SHP77 (cell line): Measurements from ENCODE around the gene KLRD1.
"Not testable (repeated sequence)": the region's sequence is repeated elsewhere in the genome, so short reads cannot be mapped to it uniquely, and the experiment has no call there.

Experiments used
- DNase-seq, 2 experiments: peaks; one replicate each; lab custom pipeline; 2025; lab: John Stamatoyannopoulos, UW

The KLRD1 gene

GRCh38 chr12:10338470-10338869 is 30.8 kb downstream of the KLRD1 start:
- not testable (repeated sequence) for DNase-seq

GRCh38 chr12:10339053-10339840 is 31.6 kb downstream of the KLRD1 start:
- DNase-seq = no peak

- not testable (repeated sequence) for DNase-seq
Observed at GRCh38 chr12:10340946-10341345, 33.3 kb downstream of the KLRD1 start.

GRCh38 chr12:10341892-10342509 is 34.3 kb downstream of the KLRD1 start:
- no peak for DNase-seq

- not testable (repeated sequence) for DNase-seq
Observed at GRCh38 chr12:10351457-10351856, 43.8 kb downstream of the KLRD1 start.

- peak in 1 of 2 experiments; percentile 23 for DNase-seq
Observed at GRCh38 chr12:10354071-10354470, 46.4 kb downstream of the KLRD1 start.

GRCh38 chr12:10354502-10354901 is 46.8 kb downstream of the KLRD1 start:
- DNase-seq = peak in 1 of 2 experiments; percentile 33

- peak; percentile 16 to 47 for DNase-seq
Observed at GRCh38 chr12:10358131-10358530, 50.5 kb downstream of the KLRD1 start.

GRCh38 chr12:10358969-10359368 is 51.3 kb downstream of the KLRD1 start:
- no peak for DNase-seq

GRCh38 chr12:10361084-10361483 is 53.4 kb downstream of the KLRD1 start:
- peak; percentile 86 to 87 for DNase-seq

- DNase-seq = no peak
Observed at GRCh38 chr12:10361622-10362021, 54.0 kb downstream of the KLRD1 start.

- DNase-seq = no peak
Observed at GRCh38 chr12:10362325-10362724, 54.7 kb downstream of the KLRD1 start.

- DNase-seq = no peak
Observed at GRCh38 chr12:10362828-10363657, 55.4 kb downstream of the KLRD1 start.

- no peak for DNase-seq
Observed at GRCh38 chr12:10363658-10363913, 55.9 kb downstream of the KLRD1 start.

GRCh38 chr12:10363914-10364814 is 56.5 kb downstream of the KLRD1 start:
- peak in 1 of 2 experiments; percentile 40 for DNase-seq

GRCh38 chr12:10364815-10365622 is 57.3 kb downstream of the KLRD1 start:
- no peak for DNase-seq

GRCh38 chr12:10365696-10366405 is 58.2 kb downstream of the KLRD1 start:
- no peak for DNase-seq

- DNase-seq = no peak
Observed at GRCh38 chr12:10366875-10367274, 59.2 kb downstream of the KLRD1 start.

- DNase-seq = not testable (repeated sequence)
Observed at GRCh38 chr12:10367714-10368113, 60.0 kb downstream of the KLRD1 start.
